ENCODE measurements around the gene OR13H1. TPM values are rescaled to one million over a fixed set of nuclear protein-coding genes. Genes with fewer than 3 reads are reported as not detected.

The OR13H1 gene, protein sequence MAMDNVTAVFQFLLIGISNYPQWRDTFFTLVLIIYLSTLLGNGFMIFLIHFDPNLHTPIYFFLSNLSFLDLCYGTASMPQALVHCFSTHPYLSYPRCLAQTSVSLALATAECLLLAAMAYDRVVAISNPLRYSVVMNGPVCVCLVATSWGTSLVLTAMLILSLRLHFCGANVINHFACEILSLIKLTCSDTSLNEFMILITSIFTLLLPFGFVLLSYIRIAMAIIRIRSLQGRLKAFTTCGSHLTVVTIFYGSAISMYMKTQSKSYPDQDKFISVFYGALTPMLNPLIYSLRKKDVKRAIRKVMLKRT
- total RNA-seq (2022; extraction: Qiagen RNA extraction; ENCODE audit: low read depth): not detected in 5 replicates

GRCh38 chrX:131543774-131544173, at the start of gene OR13H1:
TSS of gene OR13H1 (plus strand) at chrX:131544074. CDS start at chrX:131544074, 0 bp downstream.

